ENCODE measurements around the gene SPTBN1.

DNA sequence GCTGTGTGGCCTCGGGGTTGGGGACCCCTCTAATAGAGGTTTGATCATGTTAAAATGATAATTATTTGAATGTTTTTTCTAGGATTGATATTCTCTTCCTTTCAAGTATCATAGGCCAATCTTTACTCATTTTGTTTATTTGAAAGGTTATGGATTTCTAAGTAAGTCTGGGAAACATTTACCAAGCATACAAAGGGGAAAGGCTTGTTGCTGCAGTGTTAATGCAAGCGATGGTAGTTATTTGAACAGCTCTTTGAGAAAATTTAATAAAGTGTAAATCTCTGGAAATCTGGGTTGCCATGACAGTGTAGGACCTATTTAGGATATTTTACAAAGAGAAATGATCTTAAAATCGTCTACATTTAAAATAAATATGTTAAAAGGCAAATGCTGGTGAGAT lies 56.1 kb downstream of the SPTBN1 start:
- TF ChIP-seq POLR2AphosphoS5 (IDR thresholded peaks at IDR 0.05; ENCODE audit: low read depth) (no peak), EZH2 (IDR thresholded peaks at IDR 0.05; ENCODE audit: low read depth, unreplicated experiment) (no peak)
- TF ChIP-seq, protein P1, sequence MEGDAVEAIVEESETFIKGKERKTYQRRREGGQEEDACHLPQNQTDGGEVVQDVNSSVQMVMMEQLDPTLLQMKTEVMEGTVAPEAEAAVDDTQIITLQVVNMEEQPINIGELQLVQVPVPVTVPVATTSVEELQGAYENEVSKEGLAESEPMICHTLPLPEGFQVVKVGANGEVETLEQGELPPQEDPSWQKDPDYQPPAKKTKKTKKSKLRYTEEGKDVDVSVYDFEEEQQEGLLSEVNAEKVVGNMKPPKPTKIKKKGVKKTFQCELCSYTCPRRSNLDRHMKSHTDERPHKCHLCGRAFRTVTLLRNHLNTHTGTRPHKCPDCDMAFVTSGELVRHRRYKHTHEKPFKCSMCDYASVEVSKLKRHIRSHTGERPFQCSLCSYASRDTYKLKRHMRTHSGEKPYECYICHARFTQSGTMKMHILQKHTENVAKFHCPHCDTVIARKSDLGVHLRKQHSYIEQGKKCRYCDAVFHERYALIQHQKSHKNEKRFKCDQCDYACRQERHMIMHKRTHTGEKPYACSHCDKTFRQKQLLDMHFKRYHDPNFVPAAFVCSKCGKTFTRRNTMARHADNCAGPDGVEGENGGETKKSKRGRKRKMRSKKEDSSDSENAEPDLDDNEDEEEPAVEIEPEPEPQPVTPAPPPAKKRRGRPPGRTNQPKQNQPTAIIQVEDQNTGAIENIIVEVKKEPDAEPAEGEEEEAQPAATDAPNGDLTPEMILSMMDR (conservative IDR thresholded peaks at IDR 0.05; ENCODE audit: low read depth in 2 of 2): peak in 1 of 2 experiments; percentile 3; a peak in 1 of 4 replicates
- TF ChIP-seq, protein P2, sequence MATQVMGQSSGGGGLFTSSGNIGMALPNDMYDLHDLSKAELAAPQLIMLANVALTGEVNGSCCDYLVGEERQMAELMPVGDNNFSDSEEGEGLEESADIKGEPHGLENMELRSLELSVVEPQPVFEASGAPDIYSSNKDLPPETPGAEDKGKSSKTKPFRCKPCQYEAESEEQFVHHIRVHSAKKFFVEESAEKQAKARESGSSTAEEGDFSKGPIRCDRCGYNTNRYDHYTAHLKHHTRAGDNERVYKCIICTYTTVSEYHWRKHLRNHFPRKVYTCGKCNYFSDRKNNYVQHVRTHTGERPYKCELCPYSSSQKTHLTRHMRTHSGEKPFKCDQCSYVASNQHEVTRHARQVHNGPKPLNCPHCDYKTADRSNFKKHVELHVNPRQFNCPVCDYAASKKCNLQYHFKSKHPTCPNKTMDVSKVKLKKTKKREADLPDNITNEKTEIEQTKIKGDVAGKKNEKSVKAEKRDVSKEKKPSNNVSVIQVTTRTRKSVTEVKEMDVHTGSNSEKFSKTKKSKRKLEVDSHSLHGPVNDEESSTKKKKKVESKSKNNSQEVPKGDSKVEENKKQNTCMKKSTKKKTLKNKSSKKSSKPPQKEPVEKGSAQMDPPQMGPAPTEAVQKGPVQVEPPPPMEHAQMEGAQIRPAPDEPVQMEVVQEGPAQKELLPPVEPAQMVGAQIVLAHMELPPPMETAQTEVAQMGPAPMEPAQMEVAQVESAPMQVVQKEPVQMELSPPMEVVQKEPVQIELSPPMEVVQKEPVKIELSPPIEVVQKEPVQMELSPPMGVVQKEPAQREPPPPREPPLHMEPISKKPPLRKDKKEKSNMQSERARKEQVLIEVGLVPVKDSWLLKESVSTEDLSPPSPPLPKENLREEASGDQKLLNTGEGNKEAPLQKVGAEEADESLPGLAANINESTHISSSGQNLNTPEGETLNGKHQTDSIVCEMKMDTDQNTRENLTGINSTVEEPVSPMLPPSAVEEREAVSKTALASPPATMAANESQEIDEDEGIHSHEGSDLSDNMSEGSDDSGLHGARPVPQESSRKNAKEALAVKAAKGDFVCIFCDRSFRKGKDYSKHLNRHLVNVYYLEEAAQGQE (IDR thresholded peaks at IDR 0.05; ENCODE audit: unreplicated experiment): no peak

Measured in GM23338 (cell line).